Stimulated activated CD8-positive, alpha-beta memory T cell treated with anti-CD3 and anti-CD28 coated beads, Interleukin-7, amount 100 ng/mL, for 48 hours (primary cell): ENCODE measurements around the gene MAB21L1.

Experiments used
- DNase-seq, 2 donors: peaks; one replicate each; pipeline ENCODE4 v3.0.0-alpha.2; 2020; ENCODE audit warnings: low read depth in 1 of 2; ENCODE audit errors: extremely low read depth in 1 of 2

The MAB21L1 gene

DNA sequence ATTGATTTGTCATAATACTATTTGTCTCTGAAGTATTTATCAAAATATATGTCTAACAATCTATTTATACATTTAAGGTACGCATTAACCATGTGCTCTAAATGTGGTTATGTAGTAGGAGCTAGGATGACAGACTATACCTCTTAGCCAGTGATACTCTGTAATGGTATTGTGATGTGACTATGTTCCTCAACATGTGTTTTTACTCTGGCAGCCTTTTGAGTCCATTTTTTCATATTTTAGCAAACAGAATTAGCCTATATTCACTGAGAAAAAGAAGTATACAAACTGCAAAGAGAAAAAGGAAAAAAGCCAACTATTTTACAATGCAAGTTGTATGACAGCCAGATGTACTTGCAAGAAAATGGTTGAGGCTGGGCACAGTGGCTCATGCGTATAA is 26.7 kb downstream of the MAB21L1 start:
- DNase-seq, result no peak

DNA sequence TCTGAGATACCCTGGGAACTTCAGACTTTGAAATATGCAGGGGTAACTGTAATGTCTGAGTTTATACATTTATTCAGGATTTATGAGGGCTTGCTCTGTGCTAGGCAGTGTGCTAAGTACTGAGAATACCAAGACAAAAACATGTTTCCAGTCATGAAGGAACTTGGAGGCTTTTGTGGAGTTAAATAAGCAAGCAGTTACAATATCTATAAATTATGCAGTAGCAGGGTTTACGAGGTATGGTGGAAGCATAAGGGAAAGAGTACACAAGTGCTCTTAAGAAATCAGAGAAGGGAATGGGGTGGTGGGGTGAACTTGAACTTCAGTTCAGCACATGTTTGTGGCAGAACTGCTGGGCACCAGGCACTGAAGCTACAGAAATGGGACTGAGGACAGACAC is 28.0 kb downstream of the MAB21L1 start:
- DNase-seq, result no peak
